ENCODE measurements around the gene DCP2. TPM values are rescaled to one million over a fixed set of nuclear protein-coding genes. Genes with fewer than 3 reads are reported as not detected.

The DCP2 gene
- total RNA-seq, 1 donor from 2014 or later: 39.7 TPM

- TF ChIP-seq, protein P1, sequence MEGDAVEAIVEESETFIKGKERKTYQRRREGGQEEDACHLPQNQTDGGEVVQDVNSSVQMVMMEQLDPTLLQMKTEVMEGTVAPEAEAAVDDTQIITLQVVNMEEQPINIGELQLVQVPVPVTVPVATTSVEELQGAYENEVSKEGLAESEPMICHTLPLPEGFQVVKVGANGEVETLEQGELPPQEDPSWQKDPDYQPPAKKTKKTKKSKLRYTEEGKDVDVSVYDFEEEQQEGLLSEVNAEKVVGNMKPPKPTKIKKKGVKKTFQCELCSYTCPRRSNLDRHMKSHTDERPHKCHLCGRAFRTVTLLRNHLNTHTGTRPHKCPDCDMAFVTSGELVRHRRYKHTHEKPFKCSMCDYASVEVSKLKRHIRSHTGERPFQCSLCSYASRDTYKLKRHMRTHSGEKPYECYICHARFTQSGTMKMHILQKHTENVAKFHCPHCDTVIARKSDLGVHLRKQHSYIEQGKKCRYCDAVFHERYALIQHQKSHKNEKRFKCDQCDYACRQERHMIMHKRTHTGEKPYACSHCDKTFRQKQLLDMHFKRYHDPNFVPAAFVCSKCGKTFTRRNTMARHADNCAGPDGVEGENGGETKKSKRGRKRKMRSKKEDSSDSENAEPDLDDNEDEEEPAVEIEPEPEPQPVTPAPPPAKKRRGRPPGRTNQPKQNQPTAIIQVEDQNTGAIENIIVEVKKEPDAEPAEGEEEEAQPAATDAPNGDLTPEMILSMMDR (IDR thresholded peaks at IDR 0.05): no peak
- Mint-ChIP-seq H3K36me3 (ENCODE audit: unreplicated experiment) (peaks cover 22% of the 10 kb centered on the region), H3K9me3 (ENCODE audit: unreplicated experiment) (no peaks in the 10 kb centered on the region), H3K4me3 (ENCODE audit: unreplicated experiment) (no peak overlapping the region), H3K27ac (ENCODE audit: unreplicated experiment) (no peak overlapping the region), H3K27me3 (ENCODE audit: unreplicated experiment) (no peaks in the 10 kb centered on the region), H3K4me1 (ENCODE audit: unreplicated experiment) (peaks cover under 1% of the 10 kb centered on the region)
- DNase-seq (ENCODE audit: extremely low spot score, unreplicated experiment): no peak
Observed at GRCh38 chr5:113067635-113068344, 91.2 kb downstream of the DCP2 start.

DNA sequence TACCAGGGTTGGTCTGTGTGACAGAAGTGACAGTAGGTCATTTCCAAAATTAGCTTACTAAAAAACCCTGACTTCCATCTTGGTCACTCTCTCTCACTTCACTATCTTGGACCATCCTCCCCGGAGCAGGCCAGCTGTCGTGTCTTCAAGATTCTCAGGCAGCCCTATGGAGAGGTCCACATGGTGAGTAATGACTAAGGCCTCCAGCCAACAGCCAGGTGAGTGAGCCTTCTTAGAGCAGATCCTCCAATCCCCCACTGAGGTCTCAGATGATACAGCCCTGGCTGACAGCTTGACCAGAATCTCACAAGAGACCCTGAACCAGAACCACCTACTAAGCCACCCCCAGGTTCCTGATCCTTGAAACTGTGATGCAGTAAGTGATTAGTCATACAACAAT is 92.0 kb downstream of the DCP2 start:
- no peak for DNase-seq (ENCODE audit: extremely low spot score, unreplicated experiment)
- H3K27ac Mint-ChIP-seq (ENCODE audit: unreplicated experiment): no peak overlapping the region
- H3K27me3 Mint-ChIP-seq (ENCODE audit: unreplicated experiment): no peaks in the 10 kb centered on the region
- H3K36me3 Mint-ChIP-seq (ENCODE audit: unreplicated experiment): peaks cover 15% of the 10 kb centered on the region
- no peak overlapping the region for H3K4me3 Mint-ChIP-seq (ENCODE audit: unreplicated experiment)
- H3K9me3 Mint-ChIP-seq (ENCODE audit: unreplicated experiment): no peaks in the 10 kb centered on the region
- no peaks in the 10 kb centered on the region for H3K4me1 Mint-ChIP-seq (ENCODE audit: unreplicated experiment)
- TF ChIP-seq, protein P1 (IDR thresholded peaks at IDR 0.05): no peak

Other genes starting within 250 kb of the DCP2 start
- gene APC, start 238.9 kb upstream of the DCP2 start, total RNA-seq: 36.3 and 36.9 TPM in 2 replicates
- gene SRP19, start 115.5 kb upstream of the DCP2 start, total RNA-seq: 50.6 and 55.3 TPM in 2 replicates
- gene REEP5, start 54.6 kb upstream of the DCP2 start, total RNA-seq: 66.4 and 73.8 TPM in 2 replicates

Measured in osteocyte (in vitro differentiated cells).